Amniotic stem cell (primary cell): ENCODE data around the gene ARHGAP5.
"Not testable (repeated sequence)": the region's sequence is repeated elsewhere in the genome, so short reads cannot be mapped to it uniquely, and the experiment has no call there.

Experiments
- DNase-seq: peaks from one replicate; lab custom pipeline; 2025; lab: John Stamatoyannopoulos, UW

Gene ARHGAP5

DNA sequence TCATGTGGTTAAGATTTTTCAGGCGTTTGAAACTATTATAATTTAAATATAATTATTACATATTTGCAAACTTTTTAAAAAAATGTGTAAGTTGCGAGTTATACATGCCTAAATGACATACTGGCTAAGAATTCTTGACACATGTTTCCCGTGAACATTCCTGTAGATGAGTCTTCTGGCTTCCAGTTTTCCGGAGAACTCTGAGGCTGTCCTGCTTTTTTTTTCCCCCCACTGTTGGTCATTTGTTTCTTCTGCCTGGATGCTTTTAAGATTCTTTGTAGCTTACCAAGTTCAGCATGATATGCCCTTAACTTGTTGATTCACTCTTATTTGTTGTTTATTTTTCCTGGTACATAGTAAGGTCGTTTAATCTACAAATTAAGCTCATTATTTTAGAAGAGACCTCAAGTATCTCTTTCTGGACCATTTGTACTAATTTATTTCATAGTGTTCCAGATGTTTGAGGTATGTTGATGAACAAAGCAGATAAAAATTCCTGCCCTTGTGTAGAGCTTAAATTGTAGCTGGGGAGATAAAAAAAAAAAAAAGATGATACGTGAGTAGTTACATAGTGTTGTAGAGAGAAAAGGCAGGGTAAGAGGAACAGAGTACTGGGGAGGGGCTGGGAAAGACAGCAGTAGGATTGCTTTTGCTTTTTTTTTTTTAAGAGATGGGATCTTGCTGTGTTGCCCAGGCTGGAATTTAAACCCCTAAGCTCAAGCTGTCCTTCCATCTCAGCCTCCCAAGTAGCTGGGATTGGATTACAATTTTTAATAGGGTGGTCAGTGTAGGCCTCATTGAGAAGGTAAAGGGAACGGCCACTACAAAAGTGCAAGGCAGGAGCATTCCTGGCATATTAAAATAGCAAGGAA is 32.8 kb downstream of the ARHGAP5 start:
- peak; percentile 41 for DNase-seq

DNA sequence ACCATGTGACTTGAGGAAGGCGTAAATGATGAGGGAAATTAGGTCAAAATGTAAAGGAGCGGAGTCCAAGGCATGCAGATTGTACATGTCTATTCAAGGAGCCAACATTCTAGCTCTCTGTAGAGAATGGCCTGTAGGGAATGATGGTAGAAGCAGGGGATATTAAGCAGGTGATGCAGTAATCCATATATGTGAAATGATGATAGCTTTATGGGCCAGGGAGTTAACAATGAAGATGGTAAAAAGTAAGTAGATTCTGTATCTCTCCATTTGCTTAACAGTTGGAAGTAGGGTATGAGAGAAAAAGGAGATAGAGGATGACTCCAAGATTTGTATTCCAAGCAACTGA is 33.4 kb downstream of the ARHGAP5 start:
- DNase-seq = no peak

DNA sequence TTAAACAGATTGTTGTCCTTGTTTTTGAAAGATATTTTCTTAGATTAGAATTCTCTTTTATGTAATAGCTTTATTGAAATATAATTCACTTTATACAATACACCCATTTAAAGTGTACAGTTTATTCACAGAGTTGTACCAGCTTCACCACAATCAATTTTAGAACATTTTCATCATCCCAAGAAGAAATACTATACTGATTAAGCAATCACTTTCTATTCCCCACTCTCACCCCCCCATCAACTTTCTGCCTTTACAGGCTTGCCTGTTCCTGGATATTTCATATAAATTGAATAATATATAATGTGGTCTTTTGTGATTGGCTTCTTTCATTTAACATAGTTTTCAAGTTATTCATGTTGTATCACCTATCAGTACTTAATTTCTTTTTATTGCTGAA is 44.4 kb downstream of the ARHGAP5 start:
- no peak for DNase-seq

DNA sequence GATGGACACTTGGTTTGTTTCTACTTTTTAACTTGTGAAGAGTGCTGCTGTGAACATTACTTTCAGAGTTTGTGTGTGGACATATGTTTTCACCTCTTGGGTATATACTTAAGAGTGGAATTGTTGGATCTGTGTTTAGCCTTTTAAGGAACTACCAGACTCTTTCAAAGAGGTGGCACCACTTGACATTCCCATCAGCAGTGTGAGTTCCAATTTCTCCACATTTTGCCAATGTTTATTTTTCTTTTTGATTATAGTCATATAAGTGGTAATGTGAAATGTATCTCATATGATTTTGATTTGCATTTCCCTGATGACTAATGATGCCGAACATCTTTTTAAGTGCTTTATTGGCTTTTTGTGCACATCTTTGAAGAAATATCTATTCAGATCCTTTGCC is 44.8 kb downstream of the ARHGAP5 start:
- DNase-seq = no peak

DNA sequence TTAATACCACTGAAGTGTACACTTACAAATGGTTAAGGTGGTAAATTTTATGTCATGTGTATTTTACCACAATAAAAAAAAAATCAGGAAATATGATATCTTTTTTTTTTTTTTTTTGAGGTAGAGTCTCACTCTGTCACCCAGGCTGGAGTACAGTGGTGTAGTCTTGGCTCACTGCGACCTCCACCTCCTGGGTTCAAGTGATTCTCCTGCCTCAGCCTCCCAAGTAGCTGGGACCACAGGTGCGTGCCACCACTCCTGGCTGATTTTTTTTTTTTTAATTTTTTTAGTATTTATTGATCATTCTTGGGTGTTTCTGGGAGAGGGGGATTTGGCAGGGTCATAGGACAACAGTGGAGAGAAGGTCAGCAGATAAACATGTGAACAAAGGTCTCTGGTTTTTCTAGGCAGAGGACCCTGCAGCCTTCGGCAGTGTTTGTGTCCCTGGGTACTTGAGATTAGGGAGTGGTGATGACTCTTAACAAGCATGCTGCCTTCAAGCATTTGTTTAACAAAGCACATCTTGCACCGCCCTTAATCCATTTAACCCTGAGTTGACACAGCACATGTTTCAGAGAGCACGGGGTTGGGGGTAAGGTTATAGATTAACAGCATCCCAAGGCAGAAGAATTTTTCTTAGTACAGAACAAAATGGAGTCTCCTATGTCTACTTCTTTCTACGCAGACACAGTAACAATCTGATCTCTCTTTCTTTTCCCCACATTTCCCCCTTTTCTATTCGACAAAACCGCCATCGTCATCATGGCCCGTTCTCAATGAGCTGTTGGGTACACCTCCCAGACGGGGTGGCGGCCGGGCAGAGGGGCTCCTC is 50.0 kb downstream of the ARHGAP5 start:
- DNase-seq = not testable (repeated sequence)

DNA sequence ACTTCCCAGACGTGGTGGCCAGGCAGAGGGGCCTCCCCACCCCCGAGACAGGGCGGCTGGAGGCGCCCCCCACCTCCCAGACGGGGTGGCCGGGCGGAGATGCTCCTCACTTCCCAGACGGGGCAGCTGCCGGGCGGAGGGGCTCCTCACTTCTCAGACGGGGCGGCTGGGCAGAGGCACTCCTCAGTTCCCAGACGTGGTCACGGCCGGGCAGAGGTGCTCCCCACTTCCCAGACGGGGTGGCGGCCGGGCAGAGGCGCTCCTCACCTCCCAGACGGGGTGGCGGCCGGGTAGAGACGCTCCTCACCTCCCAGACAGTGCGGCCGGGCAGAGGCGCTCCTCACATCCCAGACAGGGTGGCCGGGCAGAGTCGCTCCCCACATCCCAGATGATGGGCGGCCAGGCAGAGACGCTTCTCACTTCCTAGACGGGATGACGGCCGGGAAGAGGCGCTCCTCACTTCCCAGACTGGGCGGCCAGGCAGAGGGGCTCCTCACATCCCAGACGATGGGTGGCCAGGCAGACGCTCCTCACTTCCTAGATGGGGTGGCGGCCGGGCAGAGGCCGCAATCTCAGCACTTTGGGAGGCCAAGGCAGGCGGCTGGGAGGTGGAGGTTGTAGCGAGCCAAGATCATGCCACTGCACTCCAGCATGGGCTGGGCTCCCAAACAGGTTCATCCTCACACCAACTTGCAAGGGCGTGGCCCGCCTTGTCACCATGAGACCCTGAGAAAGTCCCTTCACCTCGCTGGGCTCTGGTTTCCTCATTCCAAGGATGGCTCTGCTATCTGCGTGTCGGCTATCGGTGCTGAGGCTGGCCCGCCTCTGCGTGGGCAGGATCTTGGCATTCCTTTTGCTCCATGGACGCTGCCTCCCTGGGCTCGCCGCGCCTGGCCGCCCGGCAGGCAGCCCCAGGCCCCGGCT is 50.9 kb downstream of the ARHGAP5 start:
- not testable (repeated sequence) for DNase-seq

DNA sequence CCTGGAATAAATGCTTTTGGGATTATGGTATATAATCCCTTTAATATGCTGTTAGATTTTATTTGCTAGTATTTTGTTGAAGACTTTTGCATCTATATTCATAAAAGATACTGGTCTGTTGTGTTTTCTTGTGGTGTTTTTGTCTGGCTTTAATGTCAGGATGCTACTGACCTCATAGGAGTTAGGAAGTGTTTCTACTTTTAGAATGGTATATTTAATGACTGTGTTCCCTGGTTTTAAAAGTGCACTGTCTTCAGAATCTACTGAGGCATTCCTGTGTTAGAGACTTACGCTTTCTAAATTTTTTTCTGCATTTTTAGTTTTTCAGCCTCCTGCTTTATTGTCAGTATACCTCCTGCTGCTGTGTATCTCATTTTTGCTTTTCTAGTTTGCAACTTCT is 51.6 kb downstream of the ARHGAP5 start:
- no peak for DNase-seq

DNA sequence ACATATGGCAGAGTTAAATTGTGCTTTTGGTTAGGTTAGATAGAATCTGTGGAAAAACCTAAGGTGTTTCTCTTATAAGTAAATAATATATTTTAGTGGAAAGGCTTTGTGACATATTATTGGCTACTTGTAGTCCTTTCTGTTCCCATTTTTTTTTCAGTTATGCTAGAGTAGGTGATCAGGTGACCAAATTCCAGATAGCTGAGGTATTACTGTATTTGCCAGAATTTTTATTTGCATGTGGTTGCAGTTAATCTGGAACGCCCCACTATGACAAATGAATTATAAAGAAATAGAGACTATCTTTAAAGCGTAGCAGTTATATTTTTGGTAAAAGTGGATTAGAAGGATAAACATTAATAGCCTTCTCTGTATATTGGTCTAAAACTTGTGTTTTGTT is 52.0 kb downstream of the ARHGAP5 start:
- no peak for DNase-seq

DNA sequence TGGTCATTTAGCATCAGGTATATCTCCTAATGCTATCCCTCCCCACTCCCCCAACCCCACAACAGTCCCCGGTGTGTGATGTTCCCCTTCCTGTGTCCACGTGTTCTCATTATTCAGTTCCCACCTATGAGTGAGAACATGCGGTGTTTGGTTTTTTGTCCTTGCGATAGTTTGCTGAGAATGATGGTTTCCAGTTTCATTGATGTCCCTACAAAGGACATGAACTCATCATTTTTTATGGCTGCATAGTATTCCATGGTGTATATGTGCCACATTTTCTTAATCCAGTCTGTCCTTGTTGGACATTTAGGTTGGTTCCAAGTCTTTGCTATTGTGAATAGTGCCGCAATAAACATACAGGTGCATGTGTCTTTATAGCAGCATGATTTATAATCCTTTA is 54.6 kb downstream of the ARHGAP5 start:
- not testable (repeated sequence) for DNase-seq

DNA sequence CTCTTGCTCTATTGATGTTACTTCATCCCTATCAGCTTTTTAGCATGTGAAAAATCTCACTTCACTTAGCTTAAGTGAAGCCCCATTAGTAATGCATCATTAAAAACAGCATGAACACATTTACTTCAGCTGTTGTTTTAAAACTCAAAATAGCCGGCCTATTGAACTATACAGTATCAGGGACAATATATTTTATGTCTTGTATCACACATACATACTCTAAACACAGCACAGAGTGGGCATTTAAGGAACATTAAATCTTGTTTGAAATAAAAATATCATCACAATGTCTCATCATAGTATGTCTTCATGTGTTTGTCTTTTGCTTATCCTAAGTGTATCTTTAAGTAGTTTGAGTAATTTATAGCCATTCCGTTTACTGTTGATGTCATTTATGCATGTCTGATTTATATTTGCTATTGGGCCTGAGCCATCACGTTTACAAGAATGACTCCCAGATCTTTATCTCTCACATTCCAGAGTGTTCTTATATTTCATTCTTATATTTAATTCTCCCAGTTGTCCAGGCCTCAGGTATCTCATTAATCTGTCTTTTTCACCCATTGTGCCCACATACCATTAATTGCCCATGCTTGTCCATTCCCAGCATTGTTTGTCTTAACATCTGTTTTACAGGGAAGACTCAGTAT is 57.5 kb downstream of the ARHGAP5 start:
- DNase-seq = no peak

DNA sequence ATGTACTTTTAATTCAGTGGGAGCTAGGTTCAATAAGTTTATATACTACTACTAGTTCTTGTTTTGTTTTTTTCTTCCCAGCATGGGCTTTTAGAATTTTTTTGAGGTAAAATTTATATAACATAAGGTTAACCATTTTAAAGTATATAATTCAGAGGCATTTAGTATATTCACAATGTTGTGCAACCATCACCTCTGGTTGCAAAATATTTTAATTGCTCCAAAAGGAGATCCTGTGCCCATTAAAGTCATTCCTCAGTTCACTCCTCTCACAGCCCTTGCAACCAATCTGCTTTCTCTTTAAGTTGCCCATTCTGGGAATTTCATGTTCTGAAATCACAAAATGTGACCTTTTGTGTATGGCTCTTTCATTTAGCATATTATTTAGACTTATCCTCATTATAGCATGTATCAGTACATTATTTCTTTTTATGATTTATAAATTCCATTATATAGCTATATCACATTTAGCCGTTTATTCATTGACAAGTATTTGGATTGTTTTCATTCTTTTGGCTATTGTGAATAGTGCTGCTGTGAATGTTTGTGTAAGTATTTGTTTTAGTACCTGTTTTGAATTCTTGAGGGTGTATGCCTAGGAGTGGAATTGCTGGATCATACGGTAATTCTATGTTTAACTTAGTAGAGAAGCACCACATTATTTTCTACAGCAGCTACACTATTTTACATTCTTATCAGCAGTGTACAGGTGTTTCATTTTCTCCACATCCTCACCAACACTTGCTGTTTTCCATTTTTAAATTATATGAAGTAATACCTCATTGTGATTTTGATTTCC is 59.1 kb downstream of the ARHGAP5 start:
- DNase-seq = no peak

DNA sequence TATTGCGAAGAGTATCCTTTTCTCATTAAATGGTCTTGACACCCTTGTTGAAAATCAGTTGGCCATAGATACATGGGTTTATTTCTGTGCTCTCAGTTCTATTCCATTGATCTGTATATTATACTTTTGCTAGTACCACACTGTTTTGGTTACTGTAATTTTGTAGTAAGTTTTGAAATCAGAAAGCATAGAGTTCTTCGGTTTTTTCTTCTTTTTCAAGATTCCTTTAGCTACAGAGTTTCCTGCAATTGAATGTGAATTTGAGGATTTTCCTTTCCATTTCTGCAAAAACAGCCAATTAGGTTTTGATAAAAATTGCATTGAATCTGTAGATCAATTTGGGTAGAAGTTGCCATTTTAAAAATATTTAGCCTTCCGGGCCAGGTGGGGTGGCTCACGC is 60.2 kb downstream of the ARHGAP5 start:
- no peak for DNase-seq

DNA sequence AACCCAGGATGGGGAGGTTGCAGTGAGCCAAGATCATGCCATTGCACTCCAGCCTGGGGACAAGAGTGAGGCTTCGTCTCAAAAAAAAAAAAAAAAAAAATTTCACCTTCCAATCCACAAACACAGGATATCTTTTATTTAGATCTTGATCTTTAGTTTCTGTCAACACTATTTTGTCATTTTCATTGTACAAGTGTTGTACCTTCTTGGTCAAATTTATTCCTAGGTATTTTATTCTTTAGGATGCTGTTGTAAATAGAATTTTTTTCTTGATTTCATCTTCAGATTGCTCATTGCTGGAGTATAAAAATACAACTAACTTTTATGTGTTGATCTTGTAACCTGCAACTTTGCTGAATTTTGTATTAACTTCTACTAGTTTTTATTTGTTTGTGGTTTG is 60.8 kb downstream of the ARHGAP5 start:
- no peak for DNase-seq

DNA sequence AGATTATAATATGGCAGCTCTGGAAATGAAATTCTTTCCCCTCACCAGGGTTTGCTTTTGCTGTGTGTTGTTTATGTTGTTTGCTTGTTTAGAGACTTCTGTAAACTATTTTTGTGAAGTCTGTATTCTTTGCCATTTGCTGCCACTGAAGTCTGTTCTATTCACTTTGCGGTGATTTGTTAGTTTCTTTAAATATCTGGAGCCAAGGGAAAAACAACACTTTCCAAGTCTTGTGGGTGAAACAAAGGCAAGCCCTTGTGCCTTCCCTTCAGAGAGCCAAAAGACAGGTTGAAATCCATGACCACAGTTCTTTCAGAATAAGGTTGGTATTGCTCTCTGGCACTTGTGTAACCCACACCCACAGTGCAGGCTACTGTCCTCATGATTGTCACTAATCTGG is 65.2 kb downstream of the ARHGAP5 start:
- no peak for DNase-seq

DNA sequence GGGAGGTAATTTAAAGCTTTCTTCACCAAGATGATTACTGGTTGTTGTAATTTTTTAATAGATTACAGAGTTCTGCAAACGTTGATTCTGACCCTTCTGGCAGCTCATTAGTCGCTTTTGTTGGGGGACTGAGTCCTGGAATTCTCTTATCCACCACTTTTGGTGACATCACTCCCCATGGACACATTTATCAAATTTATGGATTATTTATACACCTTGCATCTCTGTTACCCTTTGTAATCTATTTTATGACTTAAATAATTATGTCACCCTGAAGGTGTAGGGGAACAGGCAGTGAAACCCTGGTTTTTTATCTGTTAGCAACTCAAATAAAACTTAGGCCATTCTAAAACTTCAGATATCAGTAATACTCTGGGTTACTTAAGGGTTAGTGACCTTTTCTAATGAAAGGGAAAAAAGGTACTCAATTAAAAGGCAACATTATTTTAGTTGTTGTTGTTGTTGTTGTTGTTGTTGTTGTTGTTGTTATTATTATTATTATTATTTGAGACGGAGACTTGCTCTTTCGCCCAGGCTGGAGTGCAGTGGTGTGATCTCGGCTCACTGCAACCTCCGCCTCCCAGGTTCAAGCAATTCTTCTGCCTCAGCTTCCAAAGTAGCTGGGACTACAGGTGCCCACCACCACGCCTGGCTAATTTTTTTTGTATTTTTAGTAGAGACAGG is 65.8 kb downstream of the ARHGAP5 start:
- no peak for DNase-seq

DNA sequence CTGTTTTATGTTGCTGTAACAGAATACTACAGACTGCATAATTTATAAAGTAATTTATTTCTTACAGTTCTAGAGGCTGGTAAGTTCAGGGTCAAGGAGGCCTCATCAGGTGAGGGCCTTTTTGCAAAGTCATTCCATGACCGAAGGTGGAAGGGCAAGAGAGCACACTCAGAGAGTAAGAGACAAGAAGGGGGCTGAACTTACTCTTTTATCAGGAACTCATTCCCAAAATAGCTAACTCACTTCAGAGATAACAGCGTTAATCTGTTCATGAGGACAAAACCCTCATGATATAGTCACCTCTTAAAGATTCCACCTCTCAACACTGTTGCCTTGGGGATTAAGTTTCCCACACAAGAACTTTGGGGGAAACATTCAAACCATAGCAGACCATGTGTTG is 73.3 kb downstream of the ARHGAP5 start:
- DNase-seq = no peak

DNA sequence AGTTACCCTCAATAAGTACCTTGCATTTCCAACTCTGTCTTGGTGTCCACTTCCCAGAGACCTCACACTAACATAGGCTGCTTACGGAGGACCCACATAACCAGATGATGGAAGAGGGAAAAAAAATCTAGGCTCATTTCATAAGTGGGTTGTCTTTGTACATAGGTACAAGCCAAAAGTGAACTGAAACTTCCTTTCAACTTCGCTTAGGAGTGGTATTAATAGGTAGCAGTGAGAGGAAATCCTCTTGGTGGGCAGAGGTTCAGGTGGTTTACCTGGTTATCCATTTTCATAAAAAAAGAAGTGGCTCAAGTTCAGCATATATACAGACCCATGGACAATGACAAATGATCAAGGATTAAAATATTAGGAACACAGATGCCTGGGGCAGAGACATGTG is 88.9 kb downstream of the ARHGAP5 start:
- DNase-seq = no peak

DNA sequence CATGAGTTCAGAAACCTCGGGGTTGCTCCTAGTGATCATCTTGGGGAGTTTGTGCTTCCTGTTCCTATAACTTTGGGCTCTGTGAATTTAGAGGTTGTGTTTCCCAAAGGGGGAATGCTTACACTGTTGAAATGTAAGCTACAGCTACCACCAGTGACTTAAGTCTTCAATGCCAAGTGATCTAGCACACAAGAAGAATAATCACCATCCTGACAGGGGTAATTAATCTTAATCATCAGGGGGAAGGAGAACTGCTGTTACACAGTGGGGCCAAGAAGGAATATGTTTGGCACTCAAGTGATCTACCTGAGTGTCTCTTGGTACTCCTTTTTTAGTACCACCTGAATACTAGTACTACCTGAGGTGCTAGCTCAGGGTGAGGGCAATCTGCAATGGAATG is 89.8 kb downstream of the ARHGAP5 start:
- no peak for DNase-seq

DNA sequence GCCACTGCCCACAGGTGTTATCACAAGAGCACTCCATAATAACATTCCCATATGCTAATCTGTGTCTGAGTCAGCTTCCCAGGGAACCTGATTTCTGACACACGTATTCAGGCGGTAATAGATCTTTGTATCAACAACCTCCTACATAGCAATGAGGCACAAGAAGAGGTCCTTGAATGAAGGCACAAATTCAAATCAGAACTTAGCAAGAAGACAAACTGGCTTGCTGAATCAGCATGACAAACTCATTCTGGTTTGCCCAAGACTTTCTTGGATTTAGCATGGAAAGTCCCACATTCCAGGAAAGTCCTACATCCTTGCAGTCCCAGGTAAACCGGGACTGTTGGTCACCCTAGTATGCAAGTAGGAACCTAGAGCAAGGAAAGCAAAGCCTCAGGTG is 90.8 kb downstream of the ARHGAP5 start:
- DNase-seq = no peak

DNA sequence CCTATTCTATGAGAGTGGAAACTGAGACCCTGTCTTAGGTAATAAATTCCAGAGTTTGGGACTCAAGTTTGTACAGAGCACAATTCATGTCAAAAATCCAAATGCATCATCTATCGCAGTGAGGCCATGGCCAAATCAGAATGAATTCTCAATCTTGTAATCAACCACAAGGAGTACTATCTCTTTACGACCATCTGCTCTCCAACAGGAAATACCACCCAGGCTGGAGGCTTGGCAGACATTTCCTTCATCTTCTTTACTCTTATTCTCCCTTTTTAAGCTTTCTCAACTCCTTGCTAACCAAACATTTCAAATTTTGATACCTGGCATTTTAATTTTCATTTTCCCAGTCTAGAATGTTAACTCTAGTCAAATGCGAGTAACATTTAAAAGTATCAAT is 92.1 kb downstream of the ARHGAP5 start:
- no peak for DNase-seq
